GM19467 (cell line): Measurements from ENCODE around the gene C19orf12.
A peak's percentile ranks its signal among the peaks of the same experiment; 100 is the strongest.

ENCODE experiments used
- ATAC-seq: cut with Tn5 transposase; IDR thresholded peaks from one replicate; pipeline ENCODE4 v1.9.1; 2021; ENCODE audit warnings: mild to moderate bottlenecking, moderate library complexity; ENCODE audit not compliant: unreplicated experiment

C19orf12 gene

GRCh38 chr19:29665826-29666577 lies 49.1 kb downstream of the C19orf12 start:
- peak; percentile 4 for ATAC-seq

- peak; percentile 87 for ATAC-seq
Observed at GRCh38 chr19:29665215-29665825, 49.7 kb downstream of the C19orf12 start, which contains the start of gene PLEKHF1. Gene PLEKHF1 (plus strand): TSS chr19:29665461. CDS start chr19:29673840, 8,379 bp downstream.

GRCh38 chr19:29664753-29665214 lies 50.3 kb downstream of the C19orf12 start:
- no peak for ATAC-seq

GRCh38 chr19:29663861-29664752 lies 51.0 kb downstream of the C19orf12 start:
- no peak for ATAC-seq

GRCh38 chr19:29662604-29663404 lies 52.3 kb downstream of the C19orf12 start:
- no peak for ATAC-seq

- no peak for ATAC-seq
Observed at GRCh38 chr19:29662278-29662603, 52.8 kb downstream of the C19orf12 start.

- no peak for ATAC-seq
Observed at GRCh38 chr19:29660835-29661234, 54.2 kb downstream of the C19orf12 start.

GRCh38 chr19:29658221-29658991 lies 56.7 kb downstream of the C19orf12 start:
- ATAC-seq: no peak

GRCh38 chr19:29655648-29656335 lies 59.3 kb downstream of the C19orf12 start:
- ATAC-seq: no peak

GRCh38 chr19:29653398-29653797 lies 61.7 kb downstream of the C19orf12 start:
- ATAC-seq: no peak

- no peak for ATAC-seq
Observed at GRCh38 chr19:29651622-29652394, 63.3 kb downstream of the C19orf12 start.

- ATAC-seq: no peak
Observed at GRCh38 chr19:29650772-29651387, 64.2 kb downstream of the C19orf12 start.
